ENCODE data around the gene PDIA6. TPM values are rescaled to one million over a fixed set of nuclear protein-coding genes. Genes with fewer than 3 reads are reported as not detected.

PDIA6 gene
- total RNA-seq, 2 experiments from 2014 or later: 147 to 148 TPM

DNA sequence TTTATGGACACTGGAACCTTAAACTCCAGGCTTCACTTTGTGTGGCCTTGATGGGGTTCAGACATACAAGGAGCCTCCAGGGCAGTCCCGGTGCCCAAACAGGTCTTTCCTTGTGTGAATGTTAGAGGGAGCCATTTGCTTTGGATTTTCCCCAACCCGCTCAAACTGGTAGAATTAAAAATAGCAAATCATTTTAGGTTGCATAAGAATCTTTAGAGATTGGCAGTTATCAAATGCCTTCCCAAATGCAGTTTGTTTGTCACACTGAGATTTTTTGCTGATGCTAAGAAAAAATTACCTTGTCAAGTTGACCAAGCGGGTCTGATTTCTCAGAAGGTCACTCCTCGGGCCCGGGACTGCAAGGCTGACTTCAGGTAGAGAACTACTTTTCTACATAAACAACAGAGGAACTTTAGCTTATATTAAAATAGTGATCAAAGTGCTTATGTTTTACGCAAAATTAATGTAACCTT lies 54.7 kb downstream of the PDIA6 start:
- Mint-ChIP-seq H3K4me3 (no peak overlapping the region), H3K27ac (no peak overlapping the region)

GRCh38 chr2:10755621-10756020 lies 57.0 kb downstream of the PDIA6 start:
- DNase-seq: no peak
- H3K36me3 Mint-ChIP-seq: no peaks in the 10 kb centered on the region
- no peaks in the 10 kb centered on the region for H3K4me1 Mint-ChIP-seq
- H3K27me3 Mint-ChIP-seq: peaks cover 2% of the 10 kb centered on the region
- H3K4me3 Mint-ChIP-seq: no peak overlapping the region
- no peak overlapping the region for H3K27ac Mint-ChIP-seq
- H3K9me3 Mint-ChIP-seq: no peaks in the 10 kb centered on the region

More for the DNA sequence above, 54.7 kb downstream of the PDIA6 start:
- Mint-ChIP-seq H3K4me1 (no peaks in the 10 kb centered on the region), H3K9me3 (no peaks in the 10 kb centered on the region), H3K27me3 (no peaks in the 10 kb centered on the region), H3K36me3 (no peaks in the 10 kb centered on the region)
- DNase-seq: no peak

GRCh38 chr2:10753876-10754275 lies 58.7 kb downstream of the PDIA6 start:
- Mint-ChIP-seq H3K27ac (no peak overlapping the region), H3K27me3 (peaks cover 9% of the 10 kb centered on the region), H3K9me3 (no peaks in the 10 kb centered on the region), H3K4me3 (no peak overlapping the region), H3K4me1 (no peaks in the 10 kb centered on the region), H3K36me3 (no peaks in the 10 kb centered on the region)
- no peak for DNase-seq

- peaks cover 9% of the 10 kb centered on the region for H3K27me3 Mint-ChIP-seq
- no peak overlapping the region for H3K4me3 Mint-ChIP-seq
- no peak overlapping the region for H3K27ac Mint-ChIP-seq
Observed at GRCh38 chr2:10753156-10753555, 59.4 kb downstream of the PDIA6 start.

DNA sequence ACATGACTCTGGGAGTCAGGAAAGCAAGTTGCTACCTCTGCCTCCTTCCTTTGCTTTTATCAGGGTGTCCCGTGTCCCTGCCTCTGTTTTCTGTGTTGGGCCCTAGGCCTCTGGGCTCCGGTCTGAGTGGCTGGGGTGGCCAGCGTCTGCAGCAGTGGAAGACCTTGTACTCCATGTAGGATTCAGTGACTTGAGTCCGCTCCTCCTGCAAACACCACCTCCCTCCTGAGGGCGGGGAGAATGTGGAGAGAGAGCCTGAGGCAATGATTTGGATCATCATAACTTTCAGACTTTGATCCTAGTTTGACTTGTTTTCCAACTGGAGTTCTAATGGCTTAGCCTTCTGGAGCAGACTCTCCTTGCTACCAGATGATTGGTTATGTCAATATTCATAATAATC lies 60.3 kb downstream of the PDIA6 start:
- no peak for DNase-seq
- Mint-ChIP-seq H3K27ac (no peak overlapping the region), H3K36me3 (no peaks in the 10 kb centered on the region), H3K9me3 (no peaks in the 10 kb centered on the region), H3K4me3 (no peak overlapping the region), H3K27me3 (peaks cover 9% of the 10 kb centered on the region), H3K4me1 (peaks cover under 1% of the 10 kb centered on the region)

More at GRCh38 chr2:10753156-10753555, 59.4 kb downstream of the PDIA6 start:
- no peak for DNase-seq
- Mint-ChIP-seq H3K36me3 (no peaks in the 10 kb centered on the region), H3K4me1 (no peaks in the 10 kb centered on the region), H3K9me3 (no peaks in the 10 kb centered on the region)

GRCh38 chr2:10750610-10751009 lies 62.0 kb downstream of the PDIA6 start:
- Mint-ChIP-seq H3K4me1 (peaks cover 6% of the 10 kb centered on the region), H3K27me3 (peaks cover 9% of the 10 kb centered on the region), H3K4me3 (no peak overlapping the region), H3K9me3 (no peaks in the 10 kb centered on the region), H3K27ac (no peak overlapping the region), H3K36me3 (no peaks in the 10 kb centered on the region)
- DNase-seq: no peak

DNA sequence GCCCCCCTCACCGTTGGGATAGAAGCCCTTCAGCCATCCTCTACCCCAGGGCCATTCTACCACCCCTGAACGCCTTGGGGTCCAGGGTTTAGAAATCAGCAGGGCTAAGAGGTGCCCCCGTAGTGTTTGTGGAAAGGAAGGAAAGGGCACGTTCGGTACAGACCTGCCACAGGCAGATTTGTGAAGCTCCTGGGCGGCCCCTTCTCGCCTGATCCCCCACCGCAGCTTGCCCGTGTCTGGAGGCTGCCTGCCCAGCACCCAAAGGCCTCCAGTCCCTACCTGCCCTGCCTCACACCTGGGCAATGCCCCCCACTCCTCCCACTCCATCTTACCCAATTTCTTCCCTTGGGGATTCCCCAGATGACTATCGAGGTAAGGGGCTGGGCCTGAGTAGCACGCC lies 69.9 kb downstream of the PDIA6 start:
- Mint-ChIP-seq H3K4me1 (peaks cover 11% of the 10 kb centered on the region), H3K9me3 (no peaks in the 10 kb centered on the region), H3K4me3 (no peak overlapping the region), H3K27me3 (no peaks in the 10 kb centered on the region), H3K27ac (no peak overlapping the region), H3K36me3 (no peaks in the 10 kb centered on the region)
- no peak for DNase-seq

DNA sequence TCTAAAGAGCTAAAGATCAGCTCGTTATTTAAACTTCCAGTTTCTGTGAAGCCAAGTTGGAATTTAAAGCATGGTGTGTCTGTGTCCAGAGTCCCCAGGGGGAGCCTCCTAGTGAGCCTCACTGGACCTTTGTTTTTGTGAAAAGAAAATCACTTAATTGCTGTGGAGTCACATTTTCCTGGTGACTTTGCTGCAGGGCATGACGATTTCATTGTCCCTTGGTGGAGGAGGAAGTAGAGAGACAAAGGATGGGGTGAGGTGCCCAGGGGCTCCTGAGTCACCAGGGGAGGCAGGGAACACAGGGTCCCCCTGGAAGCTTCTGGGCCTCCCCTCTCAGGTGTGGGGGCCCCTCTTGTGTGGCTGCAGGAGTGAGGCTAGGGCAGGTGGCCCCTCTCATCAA lies 71.4 kb downstream of the PDIA6 start:
- no peak for DNase-seq
- H3K9me3 Mint-ChIP-seq: no peaks in the 10 kb centered on the region
- no peaks in the 10 kb centered on the region for H3K27me3 Mint-ChIP-seq
- no peak overlapping the region for H3K4me3 Mint-ChIP-seq
- H3K27ac Mint-ChIP-seq: no peak overlapping the region
- no peaks in the 10 kb centered on the region for H3K36me3 Mint-ChIP-seq
- peaks cover 9% of the 10 kb centered on the region for H3K4me1 Mint-ChIP-seq

DNA sequence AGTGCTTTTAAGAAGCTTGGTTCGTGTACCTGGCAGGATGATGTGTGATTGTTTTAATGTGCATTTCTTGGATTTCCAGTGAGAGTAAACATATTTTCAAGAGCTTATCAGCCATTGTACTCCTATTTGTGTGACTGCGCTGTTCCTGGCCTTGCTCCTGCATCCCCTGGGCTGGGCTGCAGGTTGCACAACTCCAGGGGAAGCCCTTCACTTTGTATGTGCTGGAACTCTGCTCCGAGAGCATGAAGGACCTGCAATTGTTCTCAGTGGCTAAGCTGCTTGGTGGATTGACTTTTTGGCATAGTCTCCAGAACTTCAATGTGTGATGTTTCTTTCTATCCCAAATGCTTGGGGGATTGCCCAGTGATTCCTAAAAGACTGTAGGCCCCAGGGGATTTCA lies 72.4 kb downstream of the PDIA6 start:
- peaks cover 1% of the 10 kb centered on the region for H3K4me1 Mint-ChIP-seq
- H3K36me3 Mint-ChIP-seq: no peaks in the 10 kb centered on the region
- no peaks in the 10 kb centered on the region for H3K9me3 Mint-ChIP-seq
- no peak overlapping the region for H3K4me3 Mint-ChIP-seq
- H3K27ac Mint-ChIP-seq: no peak overlapping the region
- no peaks in the 10 kb centered on the region for H3K27me3 Mint-ChIP-seq
- no peak for DNase-seq

- DNase-seq: no peak
- Mint-ChIP-seq H3K27ac (no peak overlapping the region), H3K4me1 (peaks cover 1% of the 10 kb centered on the region), H3K27me3 (peaks cover 9% of the 10 kb centered on the region), H3K4me3 (no peak overlapping the region), H3K9me3 (no peaks in the 10 kb centered on the region), H3K36me3 (no peaks in the 10 kb centered on the region)
Observed at GRCh38 chr2:10738192-10738591, 74.4 kb downstream of the PDIA6 start.

- peak overlapping the region; percentile 9 for H3K4me3 Mint-ChIP-seq
- H3K27me3 Mint-ChIP-seq: peaks cover 9% of the 10 kb centered on the region
- H3K36me3 Mint-ChIP-seq: no peaks in the 10 kb centered on the region
- no peaks in the 10 kb centered on the region for H3K9me3 Mint-ChIP-seq
- DNase-seq: no peak
- H3K4me1 Mint-ChIP-seq: no peaks in the 10 kb centered on the region
- no peak overlapping the region for H3K27ac Mint-ChIP-seq
Observed at GRCh38 chr2:10733980-10734379, 78.6 kb downstream of the PDIA6 start.

- Mint-ChIP-seq H3K4me1 (no peaks in the 10 kb centered on the region), H3K36me3 (no peaks in the 10 kb centered on the region), H3K27ac (no peak overlapping the region), H3K27me3 (peaks cover 9% of the 10 kb centered on the region), H3K9me3 (no peaks in the 10 kb centered on the region), H3K4me3 (no peak overlapping the region)
- DNase-seq: no peak
Observed at GRCh38 chr2:10733566-10733925, 79.0 kb downstream of the PDIA6 start.

Other genes with a start within 250 kb of the PDIA6 start
- 10 to 100 TPM; 48.1 to 49.9 TPM for gene NOL10, start 122.8 kb downstream of the PDIA6 start, total RNA-seq
- gene ATP6V1C2, start 91.2 kb downstream of the PDIA6 start, total RNA-seq: not detected
- not detected for gene KCNF1, start 99.1 kb upstream of the PDIA6 start, total RNA-seq

Data from activated naive CD8-positive, alpha-beta T cell treated with anti-CD3 and anti-CD28 coated beads for 36 hours (primary cell).